ENCODE measurements around the gene MRPS5.
"Not testable (repeated sequence)": the region's sequence is repeated elsewhere in the genome, so short reads cannot be mapped to it uniquely, and the experiment has no call there.

The MRPS5 gene

GRCh38 chr2:95048825-95049682 lies 72.6 kb downstream of the MRPS5 start:
- no peak for DNase-seq (ENCODE audit: low read depth in 2 of 2, low spot score in 1 of 2)

- no peak for DNase-seq (ENCODE audit: low read depth in 2 of 2, low spot score in 1 of 2)
Observed at GRCh38 chr2:95047629-95048510, 73.7 kb downstream of the MRPS5 start.

GRCh38 chr2:95046371-95047112 lies 75.1 kb downstream of the MRPS5 start:
- DNase-seq (ENCODE audit: low read depth in 2 of 2, low spot score in 1 of 2), result no peak

- DNase-seq (ENCODE audit: low read depth in 2 of 2, low spot score in 1 of 2), result no peak
Observed at GRCh38 chr2:95044601-95045000, 77.0 kb downstream of the MRPS5 start.

- no peak for DNase-seq (ENCODE audit: low read depth in 2 of 2, low spot score in 1 of 2)
Observed at GRCh38 chr2:95043300-95044093, 78.1 kb downstream of the MRPS5 start.

GRCh38 chr2:95042472-95043271 lies 78.9 kb downstream of the MRPS5 start:
- no peak for DNase-seq (ENCODE audit: low read depth in 2 of 2, low spot score in 1 of 2)

GRCh38 chr2:95041824-95042442 lies 79.7 kb downstream of the MRPS5 start:
- DNase-seq (ENCODE audit: low read depth in 2 of 2, low spot score in 1 of 2), result no peak

GRCh38 chr2:95041060-95041823 lies 80.4 kb downstream of the MRPS5 start:
- DNase-seq (ENCODE audit: low read depth in 2 of 2, low spot score in 1 of 2), result no peak

GRCh38 chr2:95040426-95040825 lies 81.2 kb downstream of the MRPS5 start:
- DNase-seq (ENCODE audit: low read depth in 2 of 2, low spot score in 1 of 2), result no peak

- no peak for DNase-seq (ENCODE audit: low read depth in 2 of 2, low spot score in 1 of 2)
Observed at GRCh38 chr2:95039978-95040377, 81.6 kb downstream of the MRPS5 start.

- no peak for DNase-seq (ENCODE audit: low read depth in 2 of 2, low spot score in 1 of 2)
Observed at GRCh38 chr2:95039363-95039762, 82.2 kb downstream of the MRPS5 start.

GRCh38 chr2:95038635-95039298 lies 82.8 kb downstream of the MRPS5 start:
- no peak for DNase-seq (ENCODE audit: low read depth in 2 of 2, low spot score in 1 of 2)

- DNase-seq (ENCODE audit: low read depth in 2 of 2, low spot score in 1 of 2), result not testable (repeated sequence)
Observed at GRCh38 chr2:95037841-95038585, 83.6 kb downstream of the MRPS5 start.

- DNase-seq (ENCODE audit: low read depth in 2 of 2, low spot score in 1 of 2), result no peak
Observed at GRCh38 chr2:95037384-95037839, 84.2 kb downstream of the MRPS5 start.

- DNase-seq (ENCODE audit: low read depth in 2 of 2, low spot score in 1 of 2), result no peak
Observed at GRCh38 chr2:95036596-95037383, 84.8 kb downstream of the MRPS5 start.

All from stimulated activated CD8-positive, alpha-beta memory T cell treated with anti-CD3 and anti-CD28 coated beads, Interleukin-4, amount 100 ng/mL, for 1 hour (primary cell).